Gastrocnemius medialis (tissue), 4 donors: ENCODE data around the gene WWOX. TPM values are rescaled to one million over a fixed set of nuclear protein-coding genes. Genes with fewer than 3 reads are reported as not detected.

Source experiments
- ATAC-seq, 2 donors: fragments of 150-250 bp; one replicate each; pipeline ENCODE4 v1.9.1; 2016
- DNase-seq, 2 donors: peaks; one replicate each; pipeline ENCODE4 v3.0.0-alpha.2; 2019
- H3K27ac ChIP-seq, 4 donors: fragments of 200-600 bp; sonication (generic); 1 replicate in 1 of 4; 2 replicates in 3 of 4; pipeline ENCODE4 v1.5.1; 2016 to 2018; ENCODE audit warnings: mild to moderate bottlenecking in 2 of 4, moderate library complexity in 1 of 4
- H3K27me3 ChIP-seq, 3 donors: fragments of 200-600 bp; sonication (generic) in 2 of 3; 1 replicate in 1 of 3; 2 replicates in 2 of 3; pipeline versions ENCODE4 v1.5.1 to v1.6.0; 2016 to 2019; ENCODE audit warnings: mild to moderate bottlenecking in 1 of 3, moderate library complexity in 1 of 3
- H3K36me3 ChIP-seq, 2 donors: fragments of 200-600 bp; sonication (generic) in 1 of 2; one replicate each; pipeline ENCODE4 v1.5.1; 2017 to 2018
- H3K4me1 ChIP-seq, 2 donors: fragments of 200-600 bp; sonication (generic) in 1 of 2; one replicate each; pipeline ENCODE4 v1.5.1; 2016 to 2017; ENCODE audit warnings: mild to moderate bottlenecking in 2 of 2
- H3K4me3 ChIP-seq, 4 donors: fragments of 200-600 bp; sonication (generic) in 3 of 4; 1 replicate in 1 of 4; 2 replicates in 3 of 4; pipeline ENCODE4 v1.5.1; 2016 to 2019; ENCODE audit warnings: mild to moderate bottlenecking in 2 of 4
- H3K9me3 ChIP-seq, 3 donors: fragments of 200-600 bp; sonication (generic) in 2 of 3; 1 replicate in 1 of 3; 2 replicates in 2 of 3; pipeline ENCODE4 v1.5.1; 2016 to 2019
- CTCF ChIP-seq, 5 experiments: fragments of 450-650 bp in 3 of 5; fragments of 200-600 bp in 2 of 5; sonication (generic) in 2 of 5; IDR thresholded peaks in 4 of 5; conservative IDR thresholded peaks in 1 of 5; 1 replicate in 4 of 5; 2 replicates in 1 of 5; pipeline ENCODE4 v1.5.1; 2016 to 2019; ENCODE audit warnings: antibody characterized with exemption in 5 of 5, mild to moderate bottlenecking in 3 of 5, moderate library complexity in 3 of 5
- POLR2A ChIP-seq, 2 donors: fragments of 450-650 bp; IDR thresholded peaks; one replicate each; pipeline ENCODE4 v1.6.1; 2017; ENCODE audit warnings: antibody characterized with exemption in 2 of 2, mild to moderate bottlenecking in 2 of 2, moderate library complexity in 2 of 2
- in situ Hi-C, 4 donors: fragments of 200-750 bp; cut with MboI; loops; one replicate each; pipeline versions ENCODE4 v1.15.0 to v1.8.0; 2017; ENCODE audit warnings: low sequenced_read_pairs in 4 of 4
- intact Hi-C: fragments of 100-400 bp; cut with DNase I; formaldehyde crosslinking; loops from one replicate; pipeline ENCODE4 v1.15.1; 2023; ENCODE audit warnings: low total_unique reads
- total RNA-seq, 4 donors: library from RNA; depleted of rRNA; stranded (reverse); fragments of >200 nt; gene quantifications; one replicate each; pipeline versions ENCODE4 v1.1.0 to v1.2.3, GENCODE V29; 2016

WWOX gene
- total RNA-seq, 4 donors from 2014 or later: 3.3 to 13.0 (median 6.0) TPM

GRCh38 chr16:78675951-78676792 lies 576.7 kb downstream of the WWOX start:
- TF ChIP-seq CTCF (IDR thresholded peaks at IDR 0.05 in 4 of 5, conservative IDR thresholded peaks at IDR 0.05 in 1 of 5): no peak
- no peak for TF ChIP-seq POLR2A (IDR thresholded peaks at IDR 0.05)
- in situ Hi-C loops (no loop called here), intact Hi-C loops (no loop called here)
- DNase-seq (no peak), ATAC-seq (no peak)
- H3K9me3 ChIP-seq: no peaks in the 10 kb centered on the region
- H3K4me3 ChIP-seq: no peak overlapping the region
- H3K4me1 ChIP-seq: no peaks in the 10 kb centered on the region
- no peaks in the 10 kb centered on the region for H3K27me3 ChIP-seq
- H3K36me3 ChIP-seq: no peaks in the 10 kb centered on the region
- H3K27ac ChIP-seq: no peak overlapping the region

GRCh38 chr16:78677181-78677731 lies 577.8 kb downstream of the WWOX start:
- H3K9me3 ChIP-seq: no peaks in the 10 kb centered on the region

GRCh38 chr16:78679546-78679945 lies 580.1 kb downstream of the WWOX start:
- Histone ChIP-seq H3K36me3 (no peaks in the 10 kb centered on the region), H3K4me1 (peaks cover 1 to 12% of the 10 kb centered on the region in 2 donors), H3K27ac (no peak overlapping the region), H3K9me3 (no peaks in the 10 kb centered on the region), H3K4me3 (no peak overlapping the region), H3K27me3 (no peaks in the 10 kb centered on the region)
- DNase-seq (no peak), ATAC-seq (no peak)
- intact Hi-C loops: no loop called here
- in situ Hi-C loops: no loop called here
- TF ChIP-seq CTCF (IDR thresholded peaks at IDR 0.05 in 4 of 5, conservative IDR thresholded peaks at IDR 0.05 in 1 of 5) (no peak), POLR2A (IDR thresholded peaks at IDR 0.05) (no peak)

More at GRCh38 chr16:78677181-78677731, 577.8 kb downstream of the WWOX start:
- H3K27ac ChIP-seq: no peak overlapping the region
- H3K4me3 ChIP-seq: no peak overlapping the region
- no peaks in the 10 kb centered on the region for H3K4me1 ChIP-seq
- in situ Hi-C loops (no loop called here), intact Hi-C loops (no loop called here)
- TF ChIP-seq CTCF (IDR thresholded peaks at IDR 0.05 in 4 of 5, conservative IDR thresholded peaks at IDR 0.05 in 1 of 5) (no peak), POLR2A (IDR thresholded peaks at IDR 0.05) (no peak)
- no peaks in the 10 kb centered on the region for H3K27me3 ChIP-seq
- no peaks in the 10 kb centered on the region for H3K36me3 ChIP-seq
- DNase-seq (no peak), ATAC-seq (no peak)

- peaks cover 6 to 23% of the 10 kb centered on the region in 2 donors for H3K4me1 ChIP-seq
- in situ Hi-C loops: loop anchor here in 1 of 4 donors (10.0 kb wide), 1 partner anchor 177 kb away; no protein-coding TSS in a partner anchor
- H3K9me3 ChIP-seq: no peaks in the 10 kb centered on the region
- intact Hi-C loops: loop anchor here (10.0 kb wide), 1 partner anchor 853 kb away; no protein-coding TSS in a partner anchor
- H3K4me3 ChIP-seq: no peak overlapping the region
- TF ChIP-seq POLR2A (IDR thresholded peaks at IDR 0.05): no peak
- TF ChIP-seq CTCF (IDR thresholded peaks at IDR 0.05 in 4 of 5, conservative IDR thresholded peaks at IDR 0.05 in 1 of 5): no peak
- H3K36me3 ChIP-seq: no peaks in the 10 kb centered on the region
- H3K27ac ChIP-seq: no peak overlapping the region
- DNase-seq (no peak), ATAC-seq (no peak)
- H3K27me3 ChIP-seq: no peaks in the 10 kb centered on the region
Observed at GRCh38 chr16:78681743-78682142, 582.3 kb downstream of the WWOX start.
